Measurements from ENCODE around the gene MYLK4. TPM values are rescaled to one million over a fixed set of nuclear protein-coding genes. Genes with fewer than 3 reads are reported as not detected.

The MYLK4 gene
- total RNA-seq, 2 donors from 2014 or later: 1.6 to 2.6 TPM

DNA sequence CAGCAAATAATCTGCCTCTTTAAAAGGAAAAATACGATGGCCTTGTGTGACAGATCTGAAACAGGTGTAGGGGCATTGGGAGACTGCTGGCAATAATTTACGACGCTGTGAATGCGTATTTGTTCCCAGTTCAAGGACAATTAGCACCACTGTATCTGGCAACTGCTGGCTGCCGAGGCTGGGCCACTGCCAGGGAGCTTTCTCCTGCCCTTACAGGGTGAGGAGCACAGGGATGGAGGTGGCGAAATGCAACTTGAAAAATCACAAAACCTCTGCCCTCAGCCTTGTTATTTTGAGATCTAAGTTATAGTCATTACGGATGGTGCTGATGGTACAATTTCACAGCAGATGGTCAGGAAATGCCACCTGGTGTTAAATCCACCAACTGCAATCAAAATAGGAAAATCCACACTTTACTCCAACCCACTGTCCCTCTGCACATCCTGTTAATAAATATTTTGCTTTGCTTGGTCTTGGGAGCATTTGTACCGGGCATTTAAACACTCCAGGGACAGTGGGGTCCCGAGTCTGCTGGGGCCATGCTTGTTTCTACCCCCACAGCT, 6.4 kb downstream of the MYLK4 start:
- intact Hi-C loops (cut with DNase I): no loop called here
- peak; percentile 74 to 92 for ATAC-seq
- DNase-seq: peak; percentile 69

DNA sequence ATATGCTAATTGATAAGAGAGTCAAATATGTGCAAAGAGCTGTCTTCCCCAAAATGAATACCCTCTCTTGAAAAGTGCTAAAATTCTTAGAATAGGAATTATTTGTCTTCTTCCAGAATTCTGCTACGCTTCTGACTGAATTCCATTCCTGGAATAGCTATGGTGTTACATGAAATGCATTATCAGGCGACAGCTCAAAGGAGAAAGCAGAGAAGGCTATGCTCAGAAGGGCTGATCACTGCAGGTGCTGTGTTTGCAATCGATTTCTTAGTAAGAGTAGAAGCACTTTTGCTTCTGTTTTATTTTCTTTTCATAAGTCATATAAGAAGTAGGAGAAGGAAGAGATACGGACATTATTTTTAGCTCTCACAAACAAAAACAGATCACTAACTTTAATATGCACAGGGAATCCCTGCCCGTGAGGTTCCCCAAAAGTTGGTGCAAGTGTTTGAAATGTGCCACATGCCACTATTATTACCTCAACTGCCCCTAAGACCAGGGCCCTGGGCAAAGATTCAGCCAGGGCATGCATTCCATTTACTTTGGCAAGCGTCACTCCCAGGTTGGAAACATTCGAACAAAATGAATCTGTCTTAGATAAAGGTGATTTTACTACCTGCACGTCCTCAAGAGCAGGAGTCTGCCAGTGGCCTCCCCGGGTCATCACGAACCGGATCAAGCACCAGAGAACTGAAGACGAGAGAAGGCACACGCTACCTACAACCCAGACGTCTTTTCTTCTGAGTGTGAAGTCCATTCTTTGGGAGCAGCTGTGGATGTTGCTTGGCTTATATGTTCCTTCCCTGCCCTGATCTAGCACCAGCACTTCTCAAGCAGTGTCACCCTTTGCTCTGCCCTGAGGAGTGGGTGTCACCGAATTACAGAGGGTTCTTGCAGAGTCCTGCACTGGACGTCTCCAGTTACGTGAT, 7.2 kb downstream of the MYLK4 start:
- peak; percentile 51 to 70 for ATAC-seq
- intact Hi-C loops (cut with DNase I): no loop called here
- no peak for DNase-seq

DNA sequence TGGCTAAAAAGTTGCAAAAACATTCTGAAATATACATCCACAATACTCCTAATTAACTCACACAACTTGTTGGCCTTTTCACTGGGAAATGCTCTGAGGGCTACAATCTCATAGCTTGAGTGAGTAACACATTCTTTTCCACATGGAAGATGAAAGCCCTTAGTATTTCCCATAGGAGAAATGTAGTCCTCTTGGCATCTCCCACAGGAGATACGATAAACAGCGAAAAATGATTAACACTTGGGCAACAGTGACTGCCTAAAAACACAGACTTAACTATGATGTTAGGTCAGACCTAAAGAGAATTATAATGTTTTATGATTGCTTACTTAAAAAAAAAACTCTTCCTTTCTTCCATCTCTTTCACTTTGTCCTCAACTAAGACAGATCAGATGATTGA, 9.0 kb downstream of the MYLK4 start:
- DNase-seq: no peak
- intact Hi-C loops (cut with DNase I): no loop called here

DNA sequence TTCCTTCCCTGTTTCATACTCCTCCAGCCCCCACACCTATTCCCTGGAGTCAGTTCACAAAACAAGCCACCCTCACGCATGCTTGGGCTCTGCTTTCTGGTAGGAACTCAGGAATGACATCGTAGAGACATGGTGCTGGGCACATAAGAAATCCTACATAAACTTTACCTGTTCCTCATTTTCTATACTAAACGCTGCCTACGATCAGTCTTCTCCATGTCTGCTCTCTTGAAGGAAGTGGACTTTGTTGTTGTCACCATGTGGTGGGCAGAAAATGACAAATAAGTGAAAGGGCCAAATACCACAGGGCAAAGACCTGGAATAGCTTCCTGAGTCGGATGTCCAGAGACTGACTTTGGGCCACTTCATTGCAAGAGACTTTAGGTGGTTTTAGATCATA, 10.1 kb downstream of the MYLK4 start:
- ATAC-seq: no peak
- intact Hi-C loops (cut with DNase I): no loop called here
- no peak for DNase-seq

More for the DNA sequence above, 9.0 kb downstream of the MYLK4 start:
- no peak for ATAC-seq

DNA sequence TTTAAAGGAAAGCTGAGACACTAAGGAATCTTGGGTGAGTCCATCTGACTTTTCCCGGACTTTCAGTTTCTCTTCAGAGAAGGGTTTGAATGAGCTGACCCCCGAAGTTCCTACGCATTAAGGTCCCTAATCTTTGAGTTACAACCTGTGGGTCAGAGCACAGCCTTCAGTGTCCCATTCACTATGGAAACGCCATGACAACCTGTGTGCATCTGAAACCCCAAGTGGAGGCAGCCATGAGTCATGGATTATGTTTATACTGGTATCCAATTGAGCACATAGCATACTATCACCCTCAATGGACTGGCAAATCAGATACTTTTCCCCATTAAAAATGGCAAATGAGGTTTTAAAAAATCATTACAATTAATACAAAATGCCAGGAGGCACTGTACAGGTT, 11.4 kb downstream of the MYLK4 start:
- no peak for ATAC-seq
- intact Hi-C loops (cut with DNase I): no loop called here
- DNase-seq: no peak

GRCh38 chr6:2738373-2738979, 12.2 kb downstream of the MYLK4 start:
- ATAC-seq (peak in 1 of 2 donors; percentile 28), DNase-seq (no peak)
- intact Hi-C loops (cut with DNase I): no loop called here

DNA sequence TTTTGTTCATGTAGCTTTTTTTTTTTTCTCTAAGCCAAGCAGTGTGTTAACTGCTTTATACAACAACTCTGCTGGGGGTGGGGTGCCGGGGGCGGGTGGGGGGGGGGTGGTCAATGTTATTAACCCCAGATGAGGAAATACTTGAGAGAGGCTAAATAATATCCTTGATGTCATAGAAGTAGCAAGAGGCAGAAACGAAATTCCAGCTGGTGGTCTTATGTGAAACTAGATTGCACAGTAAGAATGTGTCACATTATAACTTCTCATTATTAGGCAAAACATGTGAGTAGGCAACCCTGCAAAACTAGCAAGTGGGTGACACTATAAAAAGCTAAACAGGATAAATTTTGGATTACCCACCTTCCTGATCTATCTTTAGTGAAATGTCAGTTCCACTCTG, 12.8 kb downstream of the MYLK4 start:
- intact Hi-C loops (cut with DNase I): no loop called here

DNA sequence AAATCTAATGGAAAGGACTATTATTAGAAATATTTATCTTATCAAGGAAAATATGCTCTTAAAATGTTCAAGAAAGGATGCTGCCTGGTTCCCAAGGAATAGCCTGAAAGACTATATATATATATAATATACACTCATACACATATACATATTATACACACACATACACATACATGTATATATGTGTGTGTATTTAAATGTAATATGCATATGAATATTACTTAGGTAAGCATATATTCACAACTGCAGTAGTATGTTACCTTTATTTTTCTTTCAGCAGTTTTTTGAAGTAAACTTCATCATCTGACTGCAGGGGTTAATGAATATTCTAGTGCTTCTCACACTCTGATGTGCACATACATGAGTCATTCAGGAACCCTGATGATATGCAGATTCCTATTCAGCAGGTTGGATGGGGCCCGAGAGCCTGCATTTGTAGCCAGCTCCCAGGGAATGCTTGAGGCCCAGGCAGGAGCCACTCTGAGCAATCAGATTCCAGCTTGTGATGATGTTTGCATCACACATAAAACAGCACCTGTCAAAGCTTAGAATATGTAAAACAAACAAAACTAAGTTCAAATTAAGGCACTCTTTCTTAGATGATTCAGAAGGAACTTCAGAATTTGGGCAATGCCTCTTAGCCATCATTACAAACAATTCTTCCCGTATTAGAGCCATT, 16.1 kb downstream of the MYLK4 start:
- DNase-seq (no peak), ATAC-seq (peak in 1 of 2 donors; percentile 36)
- intact Hi-C loops (cut with DNase I): no loop called here

More for the DNA sequence above, 12.8 kb downstream of the MYLK4 start:
- no peak for DNase-seq
- ATAC-seq: no peak

GRCh38 chr6:2733736-2734480, 16.8 kb downstream of the MYLK4 start:
- ATAC-seq (peak; percentile 61 to 85), DNase-seq (peak; percentile 49)
- intact Hi-C loops (cut with DNase I): no loop called here

DNA sequence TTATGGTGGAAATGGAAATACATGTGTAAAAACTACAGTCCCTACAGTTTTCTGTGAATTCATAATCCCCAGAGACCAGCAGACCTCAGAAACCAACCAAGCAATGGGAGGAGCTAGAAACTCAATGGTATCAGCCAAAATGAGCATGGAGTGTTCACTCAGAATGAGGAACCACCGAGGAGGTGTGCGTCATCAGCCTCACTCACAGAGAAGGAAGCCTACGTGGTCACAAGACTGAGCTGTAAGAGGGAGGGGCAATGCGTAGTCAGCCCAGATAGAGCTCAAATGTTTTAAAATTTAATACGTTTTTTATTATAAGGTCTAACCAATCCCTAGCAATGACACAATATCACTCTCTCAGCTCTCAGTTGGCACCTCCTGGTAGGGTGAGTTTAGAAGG, 17.4 kb downstream of the MYLK4 start:
- ATAC-seq (peak; percentile 56 to 86), DNase-seq (peak; percentile 76)
- intact Hi-C loops (cut with DNase I): no loop called here

- intact Hi-C loops (cut with DNase I): no loop called here
- DNase-seq (no peak), ATAC-seq (peak; percentile 68 to 77)
These were observed 18.1 kb downstream of the MYLK4 start for GRCh38 chr6:2732503-2733089.

DNA sequence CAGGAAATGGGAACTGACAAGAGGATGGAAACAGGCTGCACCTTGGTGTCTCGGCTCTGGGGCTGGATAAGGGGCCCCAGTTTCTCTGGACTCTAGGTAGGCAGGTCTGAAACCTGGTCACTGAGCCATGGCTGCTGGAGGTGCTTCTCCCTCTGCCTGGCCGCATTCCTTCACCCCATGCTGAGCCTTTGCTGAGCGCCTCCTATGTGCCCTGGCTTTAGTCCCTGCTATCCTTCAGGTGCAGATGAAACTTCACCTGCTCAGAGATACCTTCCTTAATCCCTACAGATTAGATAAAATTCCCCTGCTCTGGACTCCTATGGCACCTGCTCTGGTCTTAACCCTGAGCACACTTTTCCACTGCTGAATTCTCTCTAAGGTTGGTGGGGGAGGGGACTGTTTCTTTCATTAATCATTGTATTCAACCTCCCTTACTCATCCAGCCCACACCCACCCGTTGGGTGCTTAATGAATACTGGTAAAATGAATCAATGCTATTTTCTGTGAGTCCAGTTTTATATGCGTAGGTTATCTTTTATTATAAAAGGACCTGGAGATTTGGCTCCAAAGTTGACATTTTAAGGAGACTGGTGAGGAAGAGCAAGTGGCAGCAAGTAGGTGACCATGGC, 19.3 kb downstream of the MYLK4 start:
- intact Hi-C loops (cut with DNase I): no loop called here
- ATAC-seq: no peak
- no peak for DNase-seq

DNA sequence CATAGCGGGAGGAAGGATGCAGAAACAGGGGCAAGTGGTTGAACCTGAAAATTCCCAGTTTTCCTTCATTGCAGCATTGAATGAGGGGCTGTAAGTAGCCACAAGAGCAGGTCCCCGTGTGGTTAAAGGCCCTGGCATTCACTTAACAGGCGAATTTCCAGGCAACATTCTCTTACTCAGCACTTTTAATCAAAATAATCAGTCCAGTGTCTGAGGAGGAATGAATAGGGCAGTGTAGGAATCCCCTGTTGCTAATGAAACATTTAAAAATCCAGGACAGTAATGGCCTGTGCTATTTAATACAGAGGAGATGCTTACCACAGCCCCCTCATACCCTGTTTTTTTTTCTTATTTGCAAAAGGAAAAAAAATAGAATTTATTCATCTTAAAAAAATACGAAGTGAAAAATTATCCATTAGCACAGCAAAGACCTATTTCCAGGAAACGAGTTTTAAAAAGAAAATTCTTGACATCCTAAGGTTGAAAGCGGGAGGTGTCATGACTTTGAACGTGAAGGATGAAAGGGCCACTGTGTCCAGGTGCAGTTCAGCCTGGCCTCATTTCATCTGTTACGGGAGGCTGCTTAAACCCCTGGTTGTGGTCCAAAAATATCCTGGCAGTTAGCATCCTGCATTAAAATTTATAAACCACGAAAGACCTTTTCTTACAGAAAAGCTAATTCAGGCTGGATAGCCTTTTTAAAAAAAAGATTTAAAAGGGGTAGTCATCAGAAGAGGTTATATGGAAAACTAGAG, 20.2 kb downstream of the MYLK4 start:
- no peak for ATAC-seq
- intact Hi-C loops (cut with DNase I): no loop called here

DNA sequence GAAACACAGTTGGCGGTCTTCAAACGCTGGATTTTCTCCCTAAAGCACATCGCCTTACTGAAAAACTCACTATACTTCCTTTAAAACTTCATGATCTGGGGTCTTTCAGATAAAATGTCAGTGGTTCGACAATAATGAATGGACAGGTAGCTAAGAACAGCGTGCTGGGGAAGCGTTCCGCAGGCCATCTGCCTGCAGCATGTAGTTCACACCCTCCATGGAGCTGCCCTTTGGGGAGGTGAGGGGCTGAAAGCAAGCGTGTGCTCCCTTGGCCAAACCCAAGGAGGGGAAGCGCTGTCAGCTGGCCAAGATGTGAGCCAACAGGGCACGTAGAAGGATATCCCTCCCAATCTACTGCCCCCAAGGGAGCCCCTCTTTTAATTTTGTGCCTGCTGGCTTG, 20.8 kb downstream of the MYLK4 start:
- DNase-seq: no peak
- intact Hi-C loops (cut with DNase I): no loop called here
- ATAC-seq: no peak

More for the DNA sequence above, 20.2 kb downstream of the MYLK4 start:
- DNase-seq: no peak

DNA sequence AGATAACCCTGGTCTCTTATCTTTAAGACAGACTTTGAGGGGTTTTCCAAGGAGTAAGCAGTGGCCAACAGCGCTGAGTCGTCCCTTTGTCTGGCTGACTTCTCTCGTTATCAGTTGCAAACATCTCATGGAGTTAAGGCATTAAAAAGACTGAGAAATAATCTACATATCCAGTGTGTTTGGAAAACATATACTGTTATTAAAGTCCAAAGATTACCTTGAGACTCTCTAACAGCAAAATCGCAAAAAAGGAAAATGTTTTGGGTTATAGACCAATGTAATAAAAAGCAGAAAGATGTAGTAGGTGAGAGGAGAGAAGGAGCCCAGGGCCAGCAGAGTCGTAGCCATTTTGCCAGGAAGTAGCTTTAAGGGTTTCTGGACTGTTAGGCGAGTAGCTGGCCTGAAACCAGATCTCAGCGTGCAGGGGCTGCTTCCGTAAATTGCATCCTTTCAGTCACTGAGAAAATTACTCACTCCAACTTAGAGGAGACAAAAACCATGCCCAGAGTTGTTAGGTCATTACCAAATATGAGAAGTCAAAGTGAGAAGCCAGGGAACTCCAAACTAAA, 24.6 kb downstream of the MYLK4 start:
- peak; percentile 45 for DNase-seq
- intact Hi-C loops (cut with DNase I): no loop called here
- ATAC-seq: peak; percentile 12 to 51

DNA sequence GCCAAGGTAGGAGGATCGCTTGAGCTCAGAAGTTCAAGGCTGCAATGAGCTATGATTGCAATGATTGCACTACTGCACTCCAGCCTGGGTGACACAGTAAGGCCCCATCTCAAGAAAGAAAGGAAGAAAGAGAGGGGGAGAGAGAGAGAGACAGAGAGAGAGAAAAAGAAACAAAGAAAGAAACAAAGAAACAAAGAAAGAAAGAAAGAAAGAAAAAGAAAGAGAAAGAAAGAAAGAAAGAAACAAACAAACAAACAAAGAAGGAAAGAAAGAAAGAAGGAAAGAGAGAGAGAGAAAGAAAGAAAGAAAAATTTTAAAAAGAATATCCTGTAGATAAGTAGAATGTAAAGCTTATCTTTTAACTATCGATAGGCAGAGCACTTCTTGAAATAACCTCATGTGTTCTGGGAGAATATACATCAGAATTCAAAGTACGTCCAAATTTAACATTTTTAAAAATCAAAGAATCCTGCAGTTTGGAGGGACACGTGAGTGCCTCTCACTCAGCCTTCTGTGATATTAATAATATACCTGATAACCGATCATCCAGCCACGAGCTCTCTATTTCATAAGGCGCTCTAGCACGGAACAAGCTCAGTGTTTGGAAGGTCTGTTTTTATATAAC, 25.2 kb downstream of the MYLK4 start:
- intact Hi-C loops (cut with DNase I): no loop called here
- ATAC-seq (no peak), DNase-seq (no peak)

DNA sequence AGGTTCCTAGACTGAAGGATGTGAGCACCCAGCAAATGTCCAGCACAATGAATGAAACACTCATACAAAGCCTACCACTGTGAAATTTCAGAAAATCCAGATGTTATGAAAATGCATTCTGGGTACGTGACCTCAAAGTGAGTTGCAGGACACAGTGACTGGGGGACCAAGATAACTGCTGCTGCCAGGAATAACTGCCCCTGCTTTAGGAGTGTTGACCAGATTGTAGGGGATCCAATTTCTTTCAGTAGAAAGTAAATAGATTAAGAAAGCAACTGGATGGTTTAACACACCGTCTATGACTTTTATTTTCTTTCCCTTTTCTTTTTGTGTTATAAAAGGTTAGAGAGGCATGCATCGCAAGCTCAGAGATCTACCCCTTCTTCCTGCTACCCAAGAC, 29.5 kb downstream of the MYLK4 start:
- ATAC-seq: no peak
- intact Hi-C loops (cut with DNase I): no loop called here

More for the DNA sequence above, 29.5 kb downstream of the MYLK4 start:
- DNase-seq: no peak
